ENCODE results near the gene OGG1.
"Not testable (repeated sequence)": the region's sequence is repeated elsewhere in the genome, so short reads cannot be mapped to it uniquely, and the experiment has no call there.

The OGG1 gene

GRCh38 chr3:9768141-9768775 is 18.5 kb downstream of the OGG1 start:
- no peak for DNase-seq

GRCh38 chr3:9769012-9769411 is 19.3 kb downstream of the OGG1 start:
- DNase-seq, result no peak

- DNase-seq, result peak; percentile 7
These were observed 19.9 kb downstream of the OGG1 start, which contains the start of gene CAMK1 for GRCh38 chr3:9769426-9770275. Gene CAMK1 (minus strand): TSS chr3:9769947. CDS start chr3:9767749, 2,198 bp downstream.

- DNase-seq, result peak; percentile 4
These were observed 20.6 kb downstream of the OGG1 start for GRCh38 chr3:9770276-9770812.

- not testable (repeated sequence) for DNase-seq
These were observed 21.3 kb downstream of the OGG1 start for GRCh38 chr3:9771007-9771406.

- no peak for DNase-seq
These were observed 27.3 kb downstream of the OGG1 start for GRCh38 chr3:9776896-9777693.

- no peak for DNase-seq
These were observed 27.9 kb downstream of the OGG1 start for GRCh38 chr3:9777694-9778021.

GRCh38 chr3:9778143-9779074 is 28.7 kb downstream of the OGG1 start:
- no peak for DNase-seq

- DNase-seq, result no peak
These were observed 29.4 kb downstream of the OGG1 start for GRCh38 chr3:9779075-9779593.

GRCh38 chr3:9779721-9780457 is 30.1 kb downstream of the OGG1 start:
- DNase-seq, result no peak

- DNase-seq, result no peak
These were observed 30.7 kb downstream of the OGG1 start for GRCh38 chr3:9780458-9780812.

GRCh38 chr3:9780910-9781309 is 31.2 kb downstream of the OGG1 start:
- DNase-seq, result no peak

GRCh38 chr3:9781551-9781950 is 31.8 kb downstream of the OGG1 start:
- no peak for DNase-seq

GRCh38 chr3:9781978-9782603 is 32.3 kb downstream of the OGG1 start:
- DNase-seq, result no peak

- DNase-seq, result no peak
These were observed 33.0 kb downstream of the OGG1 start for GRCh38 chr3:9782770-9783169.

GRCh38 chr3:9783954-9784353 is 34.2 kb downstream of the OGG1 start:
- no peak for DNase-seq

GRCh38 chr3:9784965-9785364 is 35.2 kb downstream of the OGG1 start:
- DNase-seq, result no peak

- no peak for DNase-seq
These were observed 35.9 kb downstream of the OGG1 start for GRCh38 chr3:9785602-9786001.

GRCh38 chr3:9786209-9786739 is 36.5 kb downstream of the OGG1 start:
- DNase-seq, result no peak

- no peak for DNase-seq
These were observed 37.3 kb downstream of the OGG1 start for GRCh38 chr3:9786825-9787669.

Data from NCI-H1092 treated with DMSO at 0.1 percent for 48 hours (cell line).